Activated naive CD4-positive, alpha-beta T cell treated with Interleukin-2 at 50 U/mL for 16 hours (primary cell): ENCODE measurements around the gene ACOT11.

ENCODE experiments used
- DNase-seq: peaks from one replicate; pipeline ENCODE4 v3.0.0-alpha.2; 2020

ACOT11 gene

GRCh38 chr1:54652168-54652567 is 104.1 kb downstream of the ACOT11 start:
- no peak for DNase-seq

- DNase-seq, result no peak
Observed at GRCh38 chr1:54653036-54653435, 105.0 kb downstream of the ACOT11 start.

GRCh38 chr1:54658164-54658913 is 110.3 kb downstream of the ACOT11 start:
- no peak for DNase-seq
